Fibroblast of mammary gland (primary cell): ENCODE data around the gene NOL9.

Experiments
- DNase-seq: peaks from one replicate; pipeline ENCODE4 v3.0.0-alpha.2; 2010; ENCODE audit warnings: low read depth
- H3K4me3 ChIP-seq: 2 replicates; pipeline ENCODE4 v1.5.1; 2011; ENCODE audit warnings: low read depth, mild to moderate bottlenecking, low read length, moderate library complexity; ENCODE audit not compliant: control insufficient read depth
- CTCF ChIP-seq: conservative IDR thresholded peaks from 2 replicates; pipeline ENCODE4 v1.5.1; 2011; ENCODE audit warnings: low read depth, low read length, inconsistent platforms; ENCODE audit not compliant: control insufficient read depth, insufficient read depth

Gene NOL9

GRCh38 chr1:6584126-6585080 lies 30.1 kb upstream of the NOL9 start:
- no peak overlapping the region for H3K4me3 ChIP-seq
- peak; percentile 3 for TF ChIP-seq CTCF
- no peak for DNase-seq

- no peak for DNase-seq
- TF ChIP-seq CTCF = no peak
- no peak overlapping the region for H3K4me3 ChIP-seq
Observed at GRCh38 chr1:6582370-6582769, 28.1 kb upstream of the NOL9 start.

GRCh38 chr1:6581561-6582305 lies 27.4 kb upstream of the NOL9 start:
- TF ChIP-seq CTCF = no peak
- no peak for DNase-seq
- no peak overlapping the region for H3K4me3 ChIP-seq

GRCh38 chr1:6580593-6581409 lies 26.5 kb upstream of the NOL9 start:
- peak overlapping the region; percentile 80 for H3K4me3 ChIP-seq
- no peak for TF ChIP-seq CTCF
- no peak for DNase-seq

GRCh38 chr1:6580119-6580592 lies 25.8 kb upstream of the NOL9 start:
- DNase-seq = no peak
- H3K4me3 ChIP-seq = peak overlapping the region; percentile 80
- TF ChIP-seq CTCF = no peak
